ENCODE data around the gene CCDC6.
"Not testable (repeated sequence)": the region's sequence is repeated elsewhere in the genome, so short reads cannot be mapped to it uniquely, and the experiment has no call there.

CCDC6 gene

DNA sequence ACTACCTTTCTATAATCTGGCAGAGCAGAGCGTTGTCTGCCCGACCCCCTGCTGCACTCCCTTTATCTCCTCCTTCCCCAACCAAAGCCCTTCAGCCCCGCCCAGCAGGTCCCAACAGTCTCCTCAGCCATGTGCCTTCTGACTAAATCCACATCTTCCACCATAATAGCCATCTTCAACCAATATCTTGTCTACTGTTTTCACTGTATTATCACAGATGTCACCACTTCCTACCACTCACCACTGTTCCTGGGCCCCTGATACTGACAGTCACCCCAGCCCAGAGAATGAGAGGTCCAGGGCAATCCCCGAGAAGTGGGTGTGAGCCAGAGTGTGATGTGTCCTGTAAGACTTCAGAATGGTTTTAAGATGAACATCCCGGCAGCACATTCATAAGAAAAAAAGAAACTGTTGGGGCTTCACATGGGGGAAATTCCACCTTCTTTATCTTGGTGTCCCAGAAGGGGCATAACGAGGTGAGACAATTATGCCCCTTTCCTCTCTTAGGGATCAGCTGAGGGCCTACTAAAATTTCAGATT lies 25.3 kb downstream of the CCDC6 start:
- DNase-seq (ENCODE audit: low read depth) = peak; percentile 40

DNA sequence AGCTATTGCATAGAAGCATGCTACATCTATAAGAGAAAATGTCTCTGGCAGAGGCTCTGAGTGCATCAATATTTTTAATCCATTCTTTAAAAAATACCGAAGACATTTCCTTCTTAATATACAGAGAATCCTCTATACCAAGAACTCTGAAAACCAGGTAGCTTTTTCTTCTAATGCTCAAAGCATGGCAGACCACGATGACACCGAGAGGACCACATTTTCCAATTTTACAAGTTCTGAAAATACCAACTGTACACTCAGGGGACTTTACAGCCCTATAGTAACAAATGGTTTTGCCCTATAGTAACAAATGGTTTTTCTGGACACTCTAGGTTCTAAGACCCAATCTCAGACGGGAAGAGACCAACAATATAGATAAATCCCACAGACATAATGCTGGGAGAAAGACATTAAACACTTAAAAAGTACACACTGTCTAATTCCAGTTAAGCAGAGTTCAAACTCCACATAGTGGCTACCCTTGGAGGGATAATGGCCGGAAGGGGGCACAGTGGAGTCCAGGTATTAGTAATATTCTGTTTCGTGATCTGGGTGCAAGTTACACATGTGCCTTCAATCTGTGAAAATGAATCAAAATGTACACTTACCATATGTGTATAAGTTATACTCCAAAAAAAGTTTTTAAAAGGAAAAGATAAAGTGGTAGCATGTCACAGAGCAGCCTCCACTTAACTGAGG lies 26.2 kb downstream of the CCDC6 start:
- DNase-seq (ENCODE audit: low read depth) = no peak

DNA sequence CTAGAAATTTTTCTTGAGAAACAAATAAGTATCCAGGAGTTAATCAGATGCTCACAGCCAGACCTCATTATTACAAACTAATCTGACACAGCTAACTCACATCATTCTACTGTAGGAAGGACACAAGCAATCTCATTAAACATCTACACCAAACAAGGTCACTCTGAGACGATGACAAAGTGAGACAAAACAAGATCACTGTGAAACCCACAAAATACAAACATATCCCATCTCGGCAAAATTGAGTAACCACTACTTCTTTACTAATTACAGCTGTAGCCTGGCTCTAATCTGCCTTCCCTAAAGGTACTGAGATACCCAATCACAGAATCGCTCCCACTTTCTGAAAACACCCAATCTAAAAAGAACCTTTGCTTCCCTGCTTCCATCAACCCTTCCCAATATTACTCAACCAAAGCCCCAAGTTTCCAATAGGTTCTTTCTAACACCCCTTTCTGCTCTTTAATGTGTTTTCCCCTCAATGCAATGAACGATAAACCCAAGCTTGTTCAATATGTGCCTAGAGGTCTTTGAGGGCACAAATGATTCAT lies 26.9 kb downstream of the CCDC6 start:
- no peak for DNase-seq (ENCODE audit: low read depth)

DNA sequence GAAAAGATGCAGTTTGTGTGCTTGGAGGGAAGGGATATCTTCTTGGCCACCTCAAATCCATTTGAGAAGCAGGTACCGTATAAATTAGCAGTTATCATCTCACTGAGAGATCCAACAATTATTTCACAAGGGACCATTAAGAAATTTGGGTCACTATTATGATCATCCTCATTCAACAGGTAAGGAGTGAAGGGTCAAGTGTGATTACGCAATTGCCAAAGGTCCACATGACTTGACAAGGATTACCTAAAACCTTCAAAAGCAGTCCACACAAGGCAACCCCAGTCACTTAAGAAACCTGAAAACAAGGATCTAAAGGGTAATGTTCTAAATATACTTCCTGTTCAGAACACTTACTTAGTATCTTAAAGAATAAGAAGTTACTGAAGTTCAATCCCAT lies 27.4 kb downstream of the CCDC6 start:
- DNase-seq (ENCODE audit: low read depth) = no peak

DNA sequence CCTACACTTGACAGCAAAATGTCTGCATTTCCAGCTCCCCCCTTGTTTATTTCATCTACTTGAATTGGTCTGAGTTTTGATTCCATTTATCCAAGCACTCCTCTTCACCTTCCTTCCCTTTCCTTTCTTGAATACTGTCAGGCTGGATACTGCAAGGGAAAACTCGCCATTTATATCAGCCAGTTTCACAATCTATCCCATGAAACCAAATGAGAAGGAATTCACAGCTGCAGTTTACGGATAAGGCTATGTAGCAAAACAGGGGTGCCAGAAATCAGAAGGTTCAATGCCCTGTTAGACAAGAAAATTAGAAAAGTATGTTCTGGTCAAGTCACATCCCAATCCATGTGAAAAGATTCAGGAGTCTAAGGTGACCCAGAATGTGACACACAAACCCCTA lies 28.1 kb downstream of the CCDC6 start:
- no peak for DNase-seq (ENCODE audit: low read depth)

DNA sequence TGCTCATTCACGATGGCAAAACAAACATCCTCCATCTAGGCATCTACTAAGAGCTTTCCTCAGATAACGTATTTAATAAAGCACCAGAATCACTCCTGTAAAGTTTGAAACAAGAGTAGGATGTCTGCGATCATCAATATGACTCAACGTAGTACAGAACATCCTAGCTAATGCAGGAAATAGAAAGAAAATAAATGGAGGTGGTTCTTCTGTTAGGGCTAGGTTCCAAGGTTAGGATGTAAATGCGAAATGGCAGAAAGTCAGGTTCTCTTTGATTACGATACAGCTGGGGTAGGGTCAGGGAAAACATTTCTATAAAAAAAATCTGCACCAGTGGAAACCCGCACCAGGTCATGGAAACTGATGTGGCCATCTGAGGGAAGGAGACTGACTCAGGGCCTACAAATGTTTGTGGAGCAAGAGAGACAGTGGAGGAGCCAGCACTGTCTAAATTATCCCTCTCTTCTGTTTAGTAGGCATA lies 29.1 kb downstream of the CCDC6 start:
- DNase-seq (ENCODE audit: low read depth) = no peak

DNA sequence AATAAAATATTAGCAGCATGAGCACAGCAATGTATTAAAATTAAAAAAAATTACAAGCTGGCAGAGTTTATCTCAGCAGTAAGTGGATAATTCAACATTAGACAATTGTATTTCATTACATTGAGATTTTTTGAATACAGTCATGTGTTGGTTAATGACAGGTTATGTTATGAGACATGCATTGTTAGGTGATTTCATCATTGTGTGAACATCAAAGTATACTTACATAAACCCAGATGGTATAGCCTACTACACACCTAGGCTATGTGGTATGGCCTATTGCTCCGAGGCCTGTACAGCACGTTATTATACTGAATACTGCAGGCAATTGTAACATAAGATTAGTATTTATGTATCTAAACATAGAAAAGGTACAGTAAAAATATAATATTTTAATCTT lies 29.7 kb downstream of the CCDC6 start:
- no peak for DNase-seq (ENCODE audit: low read depth)

DNA sequence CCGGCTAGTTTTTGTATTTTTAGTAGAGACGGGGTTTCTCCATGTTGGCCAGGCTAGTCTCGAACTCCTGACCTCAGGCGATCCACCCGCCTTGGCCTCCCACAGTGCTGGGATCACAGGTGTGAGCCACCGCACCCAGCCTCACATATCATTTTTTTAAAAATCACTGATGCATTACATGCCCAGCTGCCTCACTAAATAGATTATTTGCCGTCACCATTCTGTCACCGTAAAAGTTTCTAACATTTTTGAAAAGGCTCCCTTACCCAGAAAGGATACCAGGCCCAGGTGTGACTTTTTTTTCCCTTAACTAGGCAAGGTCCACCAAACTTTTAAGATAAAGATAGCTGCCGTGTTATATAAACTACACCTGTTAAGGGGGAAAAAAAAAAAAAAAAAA lies 30.1 kb downstream of the CCDC6 start:
- DNase-seq (ENCODE audit: low read depth) = not testable (repeated sequence)

DNA sequence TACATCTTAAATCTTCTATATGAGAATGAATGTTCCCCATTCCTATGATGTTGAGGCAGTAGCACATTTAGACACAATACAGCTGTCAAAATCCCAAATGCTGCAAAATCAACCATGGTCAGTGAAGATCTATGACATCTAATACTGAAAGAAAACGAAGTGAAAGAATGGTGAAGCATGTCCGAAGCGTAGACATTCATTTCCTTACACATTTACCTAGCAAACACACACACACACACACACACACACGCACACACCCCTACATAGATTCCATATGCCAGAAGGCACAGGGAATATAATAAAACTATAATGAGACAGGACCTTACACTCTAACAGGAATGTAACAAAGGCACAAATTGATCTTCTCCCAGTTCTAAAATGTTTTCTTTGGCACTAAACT lies 32.5 kb downstream of the CCDC6 start:
- DNase-seq (ENCODE audit: low read depth) = no peak

DNA sequence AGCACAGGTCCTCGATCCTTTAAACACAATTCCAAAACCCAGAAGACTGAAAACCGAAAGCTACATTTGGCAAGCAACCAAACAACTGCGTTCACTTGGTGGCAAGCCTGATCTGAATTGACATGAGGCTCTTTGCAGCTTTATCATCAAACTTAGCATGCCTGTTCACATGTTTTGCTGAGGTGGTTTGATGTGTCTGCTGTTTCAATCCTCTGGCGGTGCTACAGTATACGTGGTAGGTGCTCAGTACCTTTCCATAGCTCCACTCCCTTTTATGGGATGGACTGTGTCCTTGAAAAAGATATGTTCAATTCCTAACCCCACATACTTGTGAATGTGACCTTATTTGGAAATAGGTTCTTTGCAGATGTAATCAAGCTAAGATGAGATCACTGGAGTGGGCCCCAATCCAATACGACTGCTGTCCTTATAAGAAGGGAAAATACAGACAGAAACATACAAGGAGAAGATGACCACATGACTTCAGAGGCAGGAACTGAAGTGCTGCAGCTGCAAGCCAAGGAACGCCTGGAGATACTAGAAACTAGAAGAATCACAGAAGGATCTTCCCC lies 33.4 kb downstream of the CCDC6 start:
- no peak for DNase-seq (ENCODE audit: low read depth)

DNA sequence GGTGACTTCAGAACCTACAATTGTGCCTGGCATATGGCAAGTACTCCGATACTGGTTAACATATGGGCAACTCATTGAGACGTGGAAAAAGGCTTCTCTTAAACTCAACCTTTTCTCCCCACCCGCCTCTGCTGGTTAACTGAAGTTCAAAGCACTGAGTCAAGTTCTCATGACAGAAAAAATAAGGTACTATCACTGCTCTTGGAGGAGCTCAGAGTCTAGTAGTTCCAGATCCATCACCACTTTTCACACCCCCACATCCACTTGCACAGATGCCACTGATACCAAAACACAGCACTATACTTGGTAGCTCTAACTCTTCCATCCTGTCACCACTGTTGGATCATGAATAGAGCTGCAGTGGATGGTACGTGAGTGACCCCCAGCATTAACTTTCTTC lies 36.2 kb downstream of the CCDC6 start:
- DNase-seq (ENCODE audit: low read depth) = no peak

DNA sequence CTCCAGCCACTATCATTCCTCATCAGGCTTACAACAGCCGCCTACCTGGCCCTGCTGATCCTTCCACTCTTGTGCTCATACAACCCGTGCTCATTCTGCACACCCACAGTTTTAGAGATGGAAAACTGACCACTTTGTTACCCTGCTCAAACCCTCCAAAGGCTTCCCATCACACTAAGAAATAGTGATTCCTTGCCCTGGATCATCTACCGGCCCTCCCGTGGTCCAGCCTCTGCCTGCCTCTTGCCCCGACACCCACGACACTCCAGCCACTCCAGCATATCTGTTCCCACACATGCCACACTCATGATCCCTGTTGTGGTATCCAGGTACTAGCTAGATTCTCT lies 36.8 kb downstream of the CCDC6 start:
- no peak for DNase-seq (ENCODE audit: low read depth)

DNA sequence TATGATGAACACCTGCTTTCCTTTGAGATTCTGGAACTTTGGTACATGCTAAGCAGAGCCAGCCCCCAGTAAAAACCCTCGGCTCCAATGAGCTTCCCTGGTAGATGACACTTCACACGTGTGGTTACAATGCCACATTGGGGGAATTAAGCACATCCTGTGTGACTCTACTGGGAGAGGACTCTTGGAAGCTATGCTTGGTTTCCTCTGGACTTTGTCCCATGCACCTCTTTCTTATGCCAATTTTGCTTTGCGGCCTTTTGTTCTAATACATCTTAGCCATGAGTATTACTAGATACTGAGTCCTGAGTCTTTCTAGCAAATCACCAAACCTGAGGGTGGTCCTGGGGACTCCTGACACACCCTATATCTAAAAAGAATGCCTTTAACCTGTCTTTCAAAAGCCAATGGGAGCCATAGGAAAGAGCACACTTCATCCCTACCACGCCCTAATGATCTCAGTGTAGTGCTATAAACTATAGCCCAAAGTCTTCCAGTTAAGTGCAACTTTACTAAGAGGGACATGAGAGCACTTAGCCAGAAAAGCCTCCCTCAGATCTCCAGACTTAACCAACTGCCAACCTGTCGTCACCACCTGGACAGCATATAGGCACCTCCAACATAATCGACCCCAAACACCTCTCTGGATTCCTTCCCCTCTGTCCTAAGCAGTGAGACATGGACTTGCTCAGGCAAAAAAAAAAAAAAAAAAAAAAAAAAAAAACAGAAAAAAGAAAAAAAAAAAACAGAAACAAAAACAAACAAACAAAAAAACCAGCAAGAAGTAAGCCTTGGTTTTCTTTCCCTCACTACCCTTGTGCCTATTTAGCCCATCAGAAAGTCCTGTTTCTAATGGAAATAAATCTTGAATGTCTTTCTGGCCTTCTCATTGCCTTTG lies 37.4 kb downstream of the CCDC6 start:
- no peak for DNase-seq (ENCODE audit: low read depth)

DNA sequence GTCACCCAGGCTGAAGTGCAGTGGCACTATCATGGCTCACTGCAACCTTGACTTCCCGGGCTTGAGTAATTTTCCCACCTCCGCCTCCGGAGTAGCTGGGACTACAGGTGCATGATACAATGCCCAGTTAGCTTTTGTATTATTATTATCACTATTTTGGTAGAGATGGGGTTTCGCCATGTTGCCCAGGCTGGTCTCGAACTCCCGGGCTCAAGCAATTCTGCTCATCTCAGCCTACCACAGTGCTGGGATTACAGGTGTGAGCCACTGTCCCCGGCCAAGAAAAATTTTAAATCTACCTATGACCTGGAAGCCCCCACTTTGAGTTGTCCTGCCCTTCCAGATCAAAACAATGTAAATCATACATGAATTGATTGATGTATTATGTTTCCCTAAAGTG lies 38.8 kb downstream of the CCDC6 start:
- no peak for DNase-seq (ENCODE audit: low read depth)

DNA sequence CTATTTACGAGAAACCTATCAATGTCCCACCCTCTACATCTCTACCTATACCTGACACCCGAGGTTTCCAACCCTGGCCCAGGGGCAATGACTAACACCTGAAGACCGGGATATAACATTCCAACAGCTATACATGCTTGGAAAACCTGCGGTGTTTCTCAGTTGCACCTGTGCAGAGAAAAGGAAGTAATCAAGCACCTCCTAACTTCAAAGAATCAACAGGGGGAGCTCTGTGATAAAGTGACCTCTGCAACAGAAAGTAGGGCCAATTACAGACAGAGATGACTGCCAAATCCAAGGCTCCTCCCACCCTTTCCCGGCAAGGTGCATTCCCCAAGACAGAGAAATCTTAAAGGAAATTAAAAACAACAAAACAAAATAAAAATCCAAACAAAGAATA lies 41.3 kb downstream of the CCDC6 start:
- DNase-seq (ENCODE audit: low read depth) = no peak

DNA sequence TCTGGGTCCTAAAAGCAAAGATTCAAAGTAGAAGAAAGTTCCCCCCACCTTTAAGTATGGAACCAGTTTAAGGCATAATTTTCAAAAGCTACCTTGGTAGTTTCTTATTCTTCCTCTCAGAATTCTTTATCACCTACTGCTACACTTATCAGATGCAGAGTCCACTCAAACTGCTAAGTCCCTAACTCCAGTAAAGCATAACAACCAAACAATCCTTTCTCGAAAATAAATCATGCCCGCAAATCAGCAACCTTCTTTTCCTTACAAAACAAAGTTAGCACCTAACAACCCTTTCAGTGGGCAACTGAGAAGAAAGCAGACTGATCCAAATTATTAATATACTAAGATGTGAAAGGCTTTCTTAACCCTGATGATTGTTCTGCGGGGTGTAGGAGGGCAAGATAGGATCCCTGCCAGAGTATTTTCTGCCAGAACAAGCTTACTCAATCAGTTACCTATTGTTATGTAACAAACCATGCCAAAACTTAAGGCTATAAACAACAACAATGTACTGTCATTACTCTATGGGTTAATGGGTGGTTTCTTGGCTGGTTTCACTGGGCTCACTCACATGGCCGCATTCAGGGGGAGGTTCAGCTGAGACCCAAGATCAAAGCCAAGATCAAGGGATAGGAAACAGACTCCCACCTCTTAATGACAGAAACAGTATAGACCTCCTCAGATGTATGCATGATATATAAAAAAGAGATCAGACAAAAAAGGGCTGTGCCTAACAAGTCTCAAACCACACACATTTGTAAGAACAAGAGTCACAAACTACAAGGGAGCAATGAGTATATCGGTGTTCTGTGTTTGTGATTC lies 42.0 kb downstream of the CCDC6 start:
- DNase-seq (ENCODE audit: low read depth) = no peak

DNA sequence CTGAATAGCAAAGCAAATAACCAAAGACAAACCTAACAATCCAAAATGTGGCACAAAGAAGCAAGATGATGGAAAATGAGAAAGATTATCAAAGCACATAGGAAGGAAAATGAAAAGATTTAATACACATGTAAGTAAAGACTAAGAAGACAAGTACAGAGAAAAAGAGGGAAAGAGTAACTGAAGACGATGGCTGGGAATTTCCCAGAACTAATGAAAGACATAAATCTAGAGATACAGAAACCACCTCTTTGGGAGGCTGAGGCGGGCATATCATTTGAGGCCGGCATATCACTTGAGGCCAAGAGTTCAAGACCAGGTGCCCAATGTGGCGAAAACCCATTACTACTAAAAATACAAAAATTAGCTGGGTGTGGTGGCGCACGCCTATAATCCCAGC lies 46.8 kb downstream of the CCDC6 start:
- no peak for DNase-seq (ENCODE audit: low read depth)

DNA sequence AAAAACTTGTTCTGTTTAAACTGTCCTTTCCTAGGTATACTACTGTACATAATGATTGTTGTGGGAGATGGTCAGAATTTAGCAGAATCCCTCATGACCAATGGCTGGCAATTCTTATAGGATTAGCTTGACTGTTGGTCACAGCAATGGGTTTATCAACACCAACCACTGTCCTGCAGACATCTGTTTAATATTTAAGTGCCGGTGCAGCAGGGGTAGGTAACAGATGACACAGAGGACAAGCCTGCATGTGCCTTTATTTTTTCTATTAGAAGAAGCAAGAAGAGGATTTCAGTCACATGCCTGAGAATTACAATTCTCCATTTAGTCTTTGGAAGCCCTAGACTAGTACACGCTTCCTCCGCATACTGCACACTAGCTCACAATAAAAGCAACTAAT lies 48.4 kb downstream of the CCDC6 start:
- no peak for DNase-seq (ENCODE audit: low read depth)

DNA sequence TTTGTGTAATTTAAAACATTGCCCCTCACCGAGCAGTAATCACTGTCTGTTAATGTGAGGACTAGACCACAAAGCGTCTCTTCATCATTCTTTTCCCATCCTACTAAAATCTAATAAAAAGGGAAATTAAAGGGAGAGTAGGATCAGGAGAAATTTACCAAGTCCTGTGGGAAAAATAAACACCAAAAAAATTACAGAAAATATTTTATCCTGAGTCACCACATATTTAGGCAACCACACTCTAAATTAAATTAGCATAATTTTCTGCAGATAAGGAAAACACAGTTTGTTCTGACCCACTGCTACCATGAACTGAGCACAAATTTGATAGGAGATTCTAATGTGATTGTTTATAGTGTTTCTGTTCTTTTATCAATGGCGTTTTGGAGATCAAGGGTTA lies 49.3 kb downstream of the CCDC6 start:
- DNase-seq (ENCODE audit: low read depth) = no peak

DNA sequence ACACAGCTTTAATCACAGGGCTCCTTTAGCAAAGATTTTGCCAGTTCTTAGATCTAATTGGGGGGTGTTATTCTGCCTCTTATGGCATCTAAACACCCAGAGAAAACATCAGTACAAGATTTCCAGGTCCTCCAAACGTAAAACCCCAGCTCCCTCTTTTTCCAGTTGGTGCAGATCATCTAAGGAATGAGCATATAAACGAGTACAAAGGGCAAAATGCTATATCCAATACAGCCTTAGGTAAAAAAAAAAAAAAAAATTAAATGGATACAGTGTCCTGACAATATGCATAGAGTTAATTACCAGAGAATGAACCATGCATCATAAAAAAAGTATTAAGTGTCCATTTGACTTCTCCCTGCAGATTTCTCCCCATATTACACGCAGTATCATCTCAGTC lies 50.3 kb downstream of the CCDC6 start:
- no peak for DNase-seq (ENCODE audit: low read depth)

DNA sequence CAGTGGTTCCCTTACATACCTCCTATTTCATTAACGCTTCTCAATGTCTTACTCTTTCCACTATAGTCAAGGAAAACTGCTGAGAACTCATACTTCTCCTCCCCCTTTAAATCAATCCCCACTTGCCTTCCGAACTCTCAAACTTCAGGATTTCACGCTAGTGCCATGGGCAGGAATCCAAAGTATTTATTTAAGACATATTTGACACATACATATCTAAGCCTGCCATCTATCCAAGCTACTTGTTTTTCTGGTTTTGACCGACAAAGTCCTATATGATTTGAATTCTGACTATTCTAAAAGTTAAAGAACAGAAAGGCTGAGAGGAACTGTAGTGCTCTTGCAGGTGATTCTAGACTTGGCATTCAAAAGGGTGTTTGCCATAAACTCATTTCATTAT lies 51.8 kb downstream of the CCDC6 start:
- no peak for DNase-seq (ENCODE audit: low read depth)

DNA sequence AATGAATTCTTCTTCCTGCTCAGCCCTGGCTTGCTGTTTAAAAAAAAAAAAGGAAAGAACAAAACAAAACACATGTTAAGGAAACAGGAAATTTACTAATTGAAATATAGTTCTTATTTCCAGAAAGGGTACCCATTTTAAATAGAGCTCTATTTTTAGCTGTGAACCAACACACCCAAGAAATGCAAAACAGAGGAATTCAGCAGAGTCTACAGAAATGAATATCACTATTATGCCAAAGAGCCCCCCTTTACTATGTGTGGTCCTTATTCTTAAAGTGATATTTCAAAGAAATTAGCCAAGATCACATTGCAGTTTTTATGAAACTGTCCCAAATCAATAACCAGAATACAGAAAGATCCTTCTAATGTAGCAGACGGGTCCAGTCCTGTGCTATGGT lies 53.7 kb downstream of the CCDC6 start:
- no peak for DNase-seq (ENCODE audit: low read depth)

Data from stimulated activated CD8-positive, alpha-beta memory T cell treated with anti-CD3 and anti-CD28 coated beads, Interleukin-7, amount 100 ng/mL, for 24 hours (primary cell).